Activated naive CD4-positive, alpha-beta T cell (primary cell): ENCODE data around the gene PACS1.

Source experiments
- DNase-seq, 4 experiments: peaks; one replicate each; lab custom pipeline; 2025; lab: John Stamatoyannopoulos, UW

The PACS1 gene

DNA sequence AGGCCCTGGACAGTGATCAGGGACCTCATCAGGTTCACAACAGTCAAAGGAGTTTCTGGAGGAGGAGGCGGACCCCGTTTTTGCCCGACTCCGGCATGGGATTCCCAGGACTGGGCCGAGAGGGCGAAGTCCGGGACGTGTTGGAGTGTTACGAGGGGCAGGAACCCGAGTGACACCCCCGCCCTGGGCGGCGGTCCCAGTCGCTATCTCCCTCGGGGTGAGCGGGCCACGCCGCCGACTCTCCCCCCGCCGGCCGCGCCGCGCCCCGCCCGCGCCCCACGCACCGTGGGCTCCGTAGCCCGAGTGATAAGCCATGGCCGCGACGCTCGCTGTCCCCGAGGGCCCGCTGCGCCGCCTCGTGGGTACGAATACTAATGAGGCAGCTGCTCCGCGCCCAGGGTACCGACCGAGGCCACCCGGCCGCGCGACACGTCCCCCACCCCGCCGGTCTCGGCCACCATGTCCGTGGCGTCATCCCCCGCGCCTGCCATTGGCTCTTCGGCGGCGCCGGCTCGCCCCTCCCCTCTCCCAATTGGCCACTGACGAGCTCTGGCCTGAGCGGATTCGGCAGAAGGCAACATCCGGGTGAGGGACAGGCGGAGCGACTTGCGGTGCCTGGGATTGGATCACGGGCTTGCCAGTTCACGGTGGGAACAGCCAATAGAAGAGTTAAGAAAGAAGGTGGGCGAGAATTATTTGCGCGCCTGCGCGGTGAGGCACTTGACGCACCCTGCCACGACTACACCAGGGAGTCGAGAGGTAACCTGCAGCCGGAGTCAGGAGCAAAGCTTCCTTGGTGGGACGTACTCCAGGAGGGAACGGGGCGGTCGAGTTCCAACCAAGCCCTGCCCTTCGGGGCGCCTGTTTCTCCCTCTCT is 218.8 kb downstream of the PACS1 start, which contains the start of gene YIF1A:
Gene YIF1A (minus strand): TSS at position 473 of the 877 bp plus-strand sequence. CDS start 158 bp downstream, at position 315.
- DNase-seq: peak; percentile 92 to 97 (median 94)

DNA sequence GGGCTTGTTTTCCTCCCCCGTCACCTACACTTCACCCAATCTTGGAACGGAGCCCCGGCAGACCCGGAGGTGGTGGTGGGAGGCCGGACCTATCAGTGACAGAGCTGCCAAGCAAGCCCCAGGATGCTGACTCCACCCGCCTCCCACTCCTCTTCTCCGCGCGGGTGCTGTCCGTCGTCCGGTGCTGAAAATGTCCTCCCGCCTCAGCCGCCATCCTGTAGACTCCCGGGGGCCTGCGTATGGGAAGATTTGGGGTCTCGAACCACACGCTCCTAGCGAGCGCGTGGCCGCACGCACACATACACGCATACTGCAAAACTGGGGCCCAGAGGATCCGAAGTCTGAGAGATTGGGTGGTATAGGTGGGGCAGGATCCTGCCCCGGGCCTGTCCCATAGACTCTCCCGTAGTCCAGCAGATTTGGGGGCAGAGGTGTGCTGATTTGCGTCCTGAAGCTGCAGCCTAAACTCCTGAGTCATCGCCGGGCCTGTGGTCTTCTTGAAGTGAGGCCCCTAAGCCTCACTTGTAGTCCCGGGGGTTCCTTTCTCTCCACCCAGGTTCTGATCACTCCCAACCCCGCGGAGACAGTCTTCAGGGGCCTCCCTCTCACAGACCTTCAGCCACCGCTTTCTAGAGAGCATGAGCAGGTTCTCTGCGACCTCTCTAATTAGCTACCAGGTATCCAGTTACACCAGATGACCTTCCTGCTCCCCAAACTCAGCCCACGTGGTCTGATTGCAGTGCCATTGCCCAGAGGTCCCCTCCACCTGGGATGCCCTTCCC is 219.7 kb downstream of the PACS1 start:
- peak; percentile 68 to 80 (median 74) for DNase-seq

DNA sequence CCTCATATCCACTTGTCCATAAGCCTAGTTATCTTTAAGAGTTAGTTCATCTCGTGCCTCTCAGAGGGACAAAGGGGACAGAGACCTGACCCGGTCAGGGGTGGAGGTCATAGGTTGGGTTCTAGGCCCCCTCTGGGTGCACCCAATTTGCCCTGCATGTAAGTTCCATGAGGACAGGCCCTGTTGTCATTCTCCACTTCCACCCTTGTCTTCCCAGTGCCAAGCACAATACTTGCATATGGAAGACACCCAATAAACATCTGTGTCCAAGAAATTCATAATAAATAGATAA is 220.2 kb downstream of the PACS1 start:
- no peak for DNase-seq

DNA sequence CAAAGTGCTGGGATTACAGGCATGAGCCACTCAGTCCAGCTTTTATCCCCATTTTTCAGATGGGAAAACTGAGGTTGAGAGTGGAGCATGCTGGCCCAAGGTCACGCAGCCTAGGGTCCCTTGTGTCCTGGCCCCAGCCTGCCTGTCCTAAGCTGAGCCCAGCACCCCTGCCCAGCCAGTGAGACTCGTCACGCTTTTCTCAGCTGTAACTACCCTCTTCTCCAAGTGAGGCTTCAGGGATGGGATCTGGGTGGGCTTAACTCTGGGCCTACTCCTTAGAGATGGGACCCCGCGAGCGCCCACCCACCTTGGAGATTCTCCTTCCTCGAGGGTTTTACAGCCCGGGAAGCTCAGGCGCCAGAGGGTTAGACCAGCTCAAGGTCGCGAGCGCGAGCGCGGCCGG is 221.2 kb downstream of the PACS1 start:
- DNase-seq: no peak

DNA sequence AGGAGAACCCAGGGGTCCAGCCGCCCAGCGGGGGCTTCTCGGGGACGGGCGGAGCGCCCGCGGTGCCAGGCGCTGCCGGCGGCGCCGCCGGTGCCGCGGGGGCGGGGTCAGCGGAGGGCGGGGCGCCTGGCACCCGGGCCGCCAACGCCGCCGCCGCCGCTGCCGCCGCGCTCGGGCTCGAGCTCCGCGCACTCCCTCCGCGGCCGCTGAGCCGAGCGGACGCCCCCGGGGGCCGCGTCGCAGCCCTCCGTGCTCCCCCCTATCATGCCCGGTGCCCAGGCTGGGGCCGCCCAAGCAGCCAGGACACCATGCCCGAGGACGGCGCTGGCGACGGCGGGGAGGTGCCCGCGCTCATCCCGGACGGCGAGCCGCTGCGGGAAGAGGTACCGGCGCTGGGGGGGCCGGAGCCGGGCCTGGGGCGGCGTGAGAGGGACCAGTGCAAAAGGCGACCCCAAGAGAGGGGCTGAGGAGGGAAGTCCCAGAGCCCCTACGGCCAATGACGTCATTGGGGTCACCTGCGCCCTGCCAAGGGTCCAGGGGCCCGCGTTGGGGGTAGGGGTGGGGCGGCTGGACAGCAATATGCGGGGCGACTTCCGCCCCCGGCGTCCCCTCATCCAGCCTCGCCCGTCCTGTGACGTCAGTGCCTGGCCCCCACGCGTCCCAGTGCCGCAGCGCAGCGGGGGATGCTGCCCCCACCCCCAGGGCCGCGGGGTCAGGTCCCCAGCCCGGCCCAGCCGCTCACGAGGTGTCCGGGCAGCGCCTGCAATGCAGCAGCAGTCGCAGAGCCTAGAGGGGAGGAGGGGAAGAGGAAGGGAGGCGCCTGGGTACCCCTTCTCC is 221.9 kb downstream of the PACS1 start, which contains the start of gene TMEM151A:
Gene TMEM151A (plus strand): TSS at position 189 of the 837 bp plus-strand sequence. CDS start 120 bp downstream, at position 309.
- DNase-seq: no peak

DNA sequence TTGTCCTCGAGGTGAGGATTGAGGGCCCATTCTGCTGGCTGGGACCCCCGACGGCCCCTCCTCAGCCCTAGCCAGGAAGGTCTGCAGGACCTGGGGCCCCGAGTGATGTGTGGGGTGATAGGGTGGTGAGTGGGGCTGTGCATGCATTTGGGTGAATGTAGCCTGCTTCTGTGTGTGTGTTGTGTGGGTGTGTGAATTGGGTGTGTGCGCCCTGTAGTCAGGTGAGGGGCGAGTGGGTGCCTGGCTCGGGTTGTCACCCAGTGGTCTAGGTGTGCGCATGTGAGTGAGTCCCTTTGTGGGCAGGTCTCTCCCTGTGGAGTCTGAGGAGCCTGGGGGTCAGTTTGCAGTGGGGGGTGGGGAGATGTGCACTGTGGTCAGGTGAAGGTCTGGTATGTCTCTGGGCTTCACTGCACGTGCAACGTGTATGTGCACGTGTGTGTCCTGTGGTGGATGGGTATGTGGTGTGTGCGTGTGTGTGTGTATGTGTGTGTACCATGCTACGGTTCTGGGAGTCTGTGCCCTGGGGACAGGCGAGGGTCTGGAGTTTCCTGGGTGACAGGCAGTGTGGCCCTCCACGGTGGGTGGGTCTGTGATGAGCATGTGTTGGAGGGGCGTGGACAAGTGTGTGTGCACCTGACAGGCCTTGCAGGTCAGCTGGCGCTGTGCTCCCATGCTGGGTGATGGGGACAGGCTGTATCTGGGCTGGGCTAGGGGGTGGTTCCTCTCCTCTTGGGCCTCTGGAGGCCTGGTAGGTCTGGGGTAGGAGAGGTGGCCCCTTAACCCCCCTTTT is 222.7 kb downstream of the PACS1 start:
- no peak for DNase-seq

DNA sequence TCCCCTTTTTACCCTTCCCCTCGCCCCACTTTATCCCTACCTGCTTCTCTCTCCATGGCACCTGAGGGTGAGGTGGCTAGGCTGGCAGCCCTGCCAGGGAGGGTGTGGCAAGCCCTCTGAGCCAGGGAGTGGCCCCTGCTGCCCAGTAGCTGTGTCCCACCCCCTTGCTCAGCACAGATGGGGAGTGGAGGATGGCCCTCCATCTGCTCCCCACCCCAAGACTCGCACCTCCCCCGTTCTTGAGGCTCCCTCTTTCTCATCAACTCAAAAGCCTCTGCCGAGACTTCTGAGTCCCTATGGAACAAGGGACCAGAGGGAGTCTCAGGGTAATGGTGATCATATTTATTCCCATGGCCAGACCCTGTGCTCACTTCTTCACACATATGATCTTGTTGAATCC is 223.3 kb downstream of the PACS1 start:
- no peak for DNase-seq

DNA sequence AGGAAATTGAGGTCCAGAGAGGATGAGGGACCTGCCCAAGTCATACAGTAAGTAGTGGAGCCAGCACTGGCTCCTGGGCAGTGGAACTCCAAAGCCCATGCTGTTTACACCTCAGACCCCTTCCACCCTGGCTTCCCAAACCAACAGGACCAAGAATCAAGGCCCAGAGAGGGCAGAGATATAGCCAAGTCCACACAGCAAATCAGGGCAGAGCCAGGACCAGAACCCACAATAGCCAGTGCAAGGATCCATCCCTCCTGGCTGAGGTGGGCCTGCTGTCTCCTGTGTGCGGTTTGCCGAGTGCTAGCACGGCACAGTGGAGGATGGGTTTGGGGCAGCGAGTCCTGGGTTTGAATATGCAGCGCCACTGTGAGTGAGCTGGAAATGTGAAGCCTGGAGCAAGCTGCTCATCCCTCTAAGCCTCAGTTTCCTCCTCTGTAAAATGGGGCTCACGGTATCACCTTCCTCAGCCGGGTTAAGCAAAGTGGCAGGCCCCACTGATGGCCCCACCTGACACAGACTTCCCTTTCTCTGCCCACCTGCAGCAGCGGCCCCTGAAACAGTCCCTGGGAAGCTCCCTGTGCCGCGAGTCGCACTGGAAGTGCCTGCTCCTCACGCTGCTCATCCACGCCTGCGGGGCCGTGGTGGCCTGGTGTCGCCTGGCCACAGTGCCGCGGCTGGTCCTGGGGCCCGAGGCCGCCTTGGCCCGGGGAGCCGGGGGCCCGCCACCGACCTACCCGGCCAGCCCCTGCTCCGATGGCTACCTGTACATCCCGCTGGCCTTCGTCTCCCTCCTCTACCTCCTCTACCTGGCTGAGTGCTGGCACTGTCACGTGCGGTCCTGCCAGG is 223.9 kb downstream of the PACS1 start:
- DNase-seq: no peak
